ENCODE results near the gene ITGB2. TPM values are rescaled to one million over a fixed set of nuclear protein-coding genes. Genes with fewer than 3 reads are reported as not detected.
"Not testable (repeated sequence)": the region's sequence is repeated elsewhere in the genome, so short reads cannot be mapped to it uniquely, and the experiment has no call there.

The ITGB2 gene
- total and polyA plus RNA-seq, 7 donors = 2.5 to 11.7 (median 8.3) TPM

DNA sequence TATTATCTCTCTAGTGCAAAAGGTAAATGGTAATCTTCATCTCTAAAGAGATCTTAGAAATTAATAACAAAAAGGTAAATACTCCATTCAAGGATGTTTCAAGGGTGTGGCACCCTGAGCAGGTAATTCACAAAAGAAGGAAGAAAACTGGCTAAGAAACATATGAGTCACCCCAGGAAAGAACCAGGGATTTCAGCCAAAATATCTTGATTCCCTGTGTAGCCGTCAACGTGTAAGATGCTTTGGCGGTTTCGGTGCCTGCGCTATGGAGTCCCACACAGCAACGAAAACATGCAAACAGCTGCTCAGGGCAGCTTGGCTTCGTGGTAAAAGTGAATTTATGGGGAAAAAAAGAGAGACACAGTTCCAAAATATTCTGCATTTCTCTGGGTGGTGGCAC is 3.7 kb downstream of the ITGB2 start:
- H3K4me1 ChIP-seq = no peaks in the 10 kb centered on the region
- H3K9me3 ChIP-seq = no peaks in the 10 kb centered on the region
- no peak overlapping the region for H3K4me3 ChIP-seq
- TF ChIP-seq, protein P1, sequence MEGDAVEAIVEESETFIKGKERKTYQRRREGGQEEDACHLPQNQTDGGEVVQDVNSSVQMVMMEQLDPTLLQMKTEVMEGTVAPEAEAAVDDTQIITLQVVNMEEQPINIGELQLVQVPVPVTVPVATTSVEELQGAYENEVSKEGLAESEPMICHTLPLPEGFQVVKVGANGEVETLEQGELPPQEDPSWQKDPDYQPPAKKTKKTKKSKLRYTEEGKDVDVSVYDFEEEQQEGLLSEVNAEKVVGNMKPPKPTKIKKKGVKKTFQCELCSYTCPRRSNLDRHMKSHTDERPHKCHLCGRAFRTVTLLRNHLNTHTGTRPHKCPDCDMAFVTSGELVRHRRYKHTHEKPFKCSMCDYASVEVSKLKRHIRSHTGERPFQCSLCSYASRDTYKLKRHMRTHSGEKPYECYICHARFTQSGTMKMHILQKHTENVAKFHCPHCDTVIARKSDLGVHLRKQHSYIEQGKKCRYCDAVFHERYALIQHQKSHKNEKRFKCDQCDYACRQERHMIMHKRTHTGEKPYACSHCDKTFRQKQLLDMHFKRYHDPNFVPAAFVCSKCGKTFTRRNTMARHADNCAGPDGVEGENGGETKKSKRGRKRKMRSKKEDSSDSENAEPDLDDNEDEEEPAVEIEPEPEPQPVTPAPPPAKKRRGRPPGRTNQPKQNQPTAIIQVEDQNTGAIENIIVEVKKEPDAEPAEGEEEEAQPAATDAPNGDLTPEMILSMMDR (IDR thresholded peaks at IDR 0.05) = no peak
- peaks cover 0 to 28% (median 3%) of the 10 kb centered on the region in 3 donors for H3K27me3 ChIP-seq (ENCODE audit: insufficient read depth in 3 of 3, low read length in 2 of 3)
- no peaks in the 10 kb centered on the region for H3K36me3 ChIP-seq (ENCODE audit: insufficient read depth in 1 of 2, low read depth in 1 of 2)
- intact Hi-C loops (cut with DNase I) = no loop called here
- H3K27ac ChIP-seq = no peak overlapping the region
- DNase-seq = no peak
- ATAC-seq = no peak
- WGBS, 3 donors = 21 to 38% (median 29%) methylated on average over 7 of the region's 7 CpGs

DNA sequence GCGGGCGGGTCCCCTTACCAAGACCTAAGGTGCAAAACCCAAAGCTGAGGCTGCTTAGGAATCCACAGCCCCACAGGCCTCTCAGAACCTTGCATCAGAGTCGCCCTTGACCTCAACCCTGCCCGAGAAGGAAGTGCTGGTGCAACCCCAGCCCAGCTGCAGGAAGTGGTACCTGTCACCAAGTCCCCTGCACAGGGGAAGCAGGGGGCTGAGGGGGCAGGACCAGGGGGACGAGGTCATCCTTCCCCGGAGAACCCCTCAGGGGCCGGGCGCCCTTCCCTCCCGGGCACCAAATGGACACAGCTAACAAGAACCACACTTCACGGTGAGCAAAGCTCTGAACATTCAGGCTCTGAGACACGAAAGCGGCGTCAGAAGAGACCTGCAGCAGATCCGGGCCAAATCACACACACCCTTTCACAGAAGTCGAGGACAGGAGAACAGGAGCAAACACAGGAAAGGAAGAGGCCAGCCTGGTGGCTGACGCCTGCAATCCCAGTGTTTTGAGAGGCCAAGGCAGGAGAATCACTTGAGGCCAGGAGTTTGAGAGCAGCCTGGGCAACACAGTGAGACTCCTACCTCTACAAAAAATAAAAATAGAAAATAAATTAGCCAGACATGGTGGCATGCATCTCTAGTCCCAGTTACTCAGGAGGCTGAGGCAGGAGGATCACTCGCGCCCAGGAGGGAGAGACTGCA is 6.4 kb downstream of the ITGB2 start:
- 83 to 86% (median 84%) methylated on average over 18 of the region's 18 CpGs for WGBS, 3 donors
- peaks cover 0 to 13% (median 0%) of the 10 kb centered on the region in 3 donors for H3K27me3 ChIP-seq (ENCODE audit: insufficient read depth in 3 of 3, low read length in 2 of 3)
- intact Hi-C loops (cut with DNase I) = no loop called here

DNA sequence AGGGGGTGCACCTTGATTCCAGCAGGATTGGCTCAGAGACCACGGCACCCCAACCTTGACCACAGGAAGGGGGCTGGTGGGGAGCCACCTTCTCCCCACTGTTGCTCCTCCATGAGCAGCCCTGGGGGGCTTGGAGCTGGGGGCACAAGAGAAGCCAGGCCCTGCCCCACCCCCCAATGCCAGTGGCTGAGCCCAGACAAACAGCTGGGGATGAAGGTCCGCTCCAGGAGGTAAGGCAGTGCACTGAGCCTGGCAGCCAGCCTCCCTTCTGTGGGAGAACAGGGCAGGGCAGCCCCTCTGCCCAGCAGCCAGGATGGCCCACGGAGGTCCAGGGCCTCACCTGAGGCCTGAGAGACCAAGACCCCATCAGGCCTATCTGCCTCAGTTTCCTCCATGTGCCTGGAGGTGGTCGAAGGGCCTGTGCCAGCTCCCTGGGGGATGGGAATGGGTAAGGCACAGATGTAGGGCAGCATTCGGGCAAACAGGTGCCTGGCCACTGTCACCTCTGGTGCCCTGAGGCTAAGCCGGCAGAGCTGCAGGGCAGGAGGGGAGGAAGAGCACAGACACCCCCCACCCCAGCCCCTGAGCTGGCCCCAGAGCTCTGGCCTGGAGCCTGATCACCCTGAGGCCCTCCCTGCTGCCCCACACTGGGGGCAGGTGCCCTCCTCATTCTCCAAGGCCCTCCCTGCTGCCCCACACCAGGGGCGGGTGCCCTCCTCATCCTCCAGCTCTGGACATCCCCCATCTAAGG is 7.1 kb downstream of the ITGB2 start:
- WGBS, 3 donors = 63 to 67% (median 65%) methylated on average over 6 to 7 of the region's 7 CpGs
- no peaks in the 10 kb centered on the region for H3K9me3 ChIP-seq
- H3K4me3 ChIP-seq = no peak overlapping the region
- intact Hi-C loops (cut with DNase I) = no loop called here
- no peak overlapping the region for H3K27ac ChIP-seq
- H3K27me3 ChIP-seq (ENCODE audit: insufficient read depth in 3 of 3, low read length in 2 of 3) = peaks cover 0 to 9% (median 0%) of the 10 kb centered on the region in 3 donors
- H3K4me1 ChIP-seq = peaks cover 9% of the 10 kb centered on the region
- no peak for DNase-seq
- ATAC-seq = peak in 1 of 4 donors; percentile 12
- TF ChIP-seq, protein P1 (IDR thresholded peaks at IDR 0.05) = no peak
- H3K36me3 ChIP-seq (ENCODE audit: insufficient read depth in 1 of 2, low read depth in 1 of 2) = no peaks in the 10 kb centered on the region

More for the DNA sequence above, 6.4 kb downstream of the ITGB2 start:
- Histone ChIP-seq H3K9me3 (no peaks in the 10 kb centered on the region), H3K4me1 (peaks cover 9% of the 10 kb centered on the region), H3K4me3 (no peak overlapping the region), H3K27ac (no peak overlapping the region), H3K36me3 (ENCODE audit: insufficient read depth in 1 of 2, low read depth in 1 of 2) (no peaks in the 10 kb centered on the region)
- ATAC-seq (no peak), DNase-seq (peak in 1 of 2 donors; percentile 20)
- TF ChIP-seq, protein P1 (IDR thresholded peaks at IDR 0.05) = no peak

DNA sequence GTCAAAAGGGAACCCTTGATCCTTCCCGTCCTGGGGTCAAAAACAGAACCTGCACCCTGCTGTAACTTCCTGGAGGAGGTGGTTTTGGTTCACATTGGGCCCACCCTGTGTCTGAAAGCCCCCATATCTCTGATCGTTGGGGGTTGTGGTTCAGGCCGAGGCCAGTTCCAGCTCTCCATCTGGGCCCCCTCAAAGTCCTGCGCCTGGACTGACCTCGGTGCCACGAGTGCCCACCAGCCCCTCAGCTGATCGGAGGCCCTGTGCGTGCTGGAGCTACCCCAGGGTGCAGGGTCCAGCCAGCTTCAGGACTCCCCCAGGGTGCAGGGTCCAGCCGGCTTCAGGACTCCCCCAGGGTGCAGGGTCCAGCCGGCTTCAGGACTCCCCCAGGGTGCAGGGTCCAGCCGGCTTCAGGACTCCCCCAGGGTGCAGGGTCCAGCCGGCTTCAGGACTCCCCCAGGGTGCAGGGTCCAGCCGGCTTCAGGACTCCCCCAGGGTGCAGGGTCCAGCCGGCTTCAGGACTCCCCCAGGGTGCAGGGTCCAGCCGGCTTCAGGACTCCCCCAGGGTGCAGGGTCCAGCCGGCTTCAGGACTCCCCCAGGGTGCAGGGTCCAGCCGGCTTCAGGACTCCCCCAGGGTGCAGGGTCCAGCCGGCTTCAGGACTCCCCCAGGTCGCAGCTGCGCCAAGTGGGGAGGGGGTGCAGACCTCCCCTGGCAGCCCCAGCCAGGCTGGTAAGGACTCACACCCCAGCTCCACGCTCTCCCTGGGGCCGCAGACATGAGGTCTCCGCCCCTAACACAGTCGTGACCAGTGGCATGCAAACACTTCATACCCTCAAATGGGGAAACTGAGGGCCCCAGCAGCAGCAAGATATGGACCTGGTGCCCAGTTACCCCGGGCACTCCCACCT is 7.9 kb downstream of the ITGB2 start:
- H3K4me1 ChIP-seq; intact Hi-C loops (cut with DNase I); ATAC-seq: not testable (repeated sequence)

More for the DNA sequence above, 7.9 kb downstream of the ITGB2 start:
- DNase-seq; H3K4me3 ChIP-seq; H3K27me3 ChIP-seq (ENCODE audit: insufficient read depth in 3 of 3, low read length in 2 of 3); H3K27ac ChIP-seq; H3K9me3 ChIP-seq; H3K36me3 ChIP-seq (ENCODE audit: insufficient read depth in 1 of 2, low read depth in 1 of 2): not testable (repeated sequence)
- WGBS, 3 donors = 67 to 73% (median 72%) methylated on average over 16 to 19 of the region's 25 CpGs
